ENCODE data around the gene TFAM. TPM values are rescaled to one million over a fixed set of nuclear protein-coding genes. Genes with fewer than 3 reads are reported as not detected.

Gene TFAM
- total RNA-seq, 1 donor from 2014 or later = 64.2 TPM

DNA sequence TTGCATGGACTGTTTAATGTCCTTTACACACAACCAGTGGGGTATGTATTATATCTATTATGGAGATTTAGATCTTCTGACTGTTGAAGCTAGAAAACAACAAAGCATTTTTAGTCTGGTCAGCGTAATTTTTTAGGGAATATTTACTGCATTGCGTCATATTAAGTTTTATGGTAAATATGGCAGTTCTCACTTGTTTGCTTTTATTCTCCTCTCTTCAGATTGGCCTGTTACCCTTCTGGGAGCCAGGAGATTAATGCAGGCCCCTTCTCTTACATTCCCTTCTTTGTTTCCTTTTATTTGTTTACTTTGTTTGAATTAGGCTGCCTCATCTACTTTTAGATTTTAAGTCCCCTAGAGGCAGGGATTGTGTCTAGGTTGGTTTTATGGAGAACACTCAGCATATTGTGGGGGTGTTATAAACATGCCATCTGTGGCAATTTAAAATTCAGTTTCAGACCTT lies 36.6 kb upstream of the TFAM start:
- peaks cover 5% of the 10 kb centered on the region for H3K36me3 Mint-ChIP-seq (ENCODE audit: low read depth)
- H3K4me1 Mint-ChIP-seq = peaks cover 21% of the 10 kb centered on the region
- TF ChIP-seq, protein P1, sequence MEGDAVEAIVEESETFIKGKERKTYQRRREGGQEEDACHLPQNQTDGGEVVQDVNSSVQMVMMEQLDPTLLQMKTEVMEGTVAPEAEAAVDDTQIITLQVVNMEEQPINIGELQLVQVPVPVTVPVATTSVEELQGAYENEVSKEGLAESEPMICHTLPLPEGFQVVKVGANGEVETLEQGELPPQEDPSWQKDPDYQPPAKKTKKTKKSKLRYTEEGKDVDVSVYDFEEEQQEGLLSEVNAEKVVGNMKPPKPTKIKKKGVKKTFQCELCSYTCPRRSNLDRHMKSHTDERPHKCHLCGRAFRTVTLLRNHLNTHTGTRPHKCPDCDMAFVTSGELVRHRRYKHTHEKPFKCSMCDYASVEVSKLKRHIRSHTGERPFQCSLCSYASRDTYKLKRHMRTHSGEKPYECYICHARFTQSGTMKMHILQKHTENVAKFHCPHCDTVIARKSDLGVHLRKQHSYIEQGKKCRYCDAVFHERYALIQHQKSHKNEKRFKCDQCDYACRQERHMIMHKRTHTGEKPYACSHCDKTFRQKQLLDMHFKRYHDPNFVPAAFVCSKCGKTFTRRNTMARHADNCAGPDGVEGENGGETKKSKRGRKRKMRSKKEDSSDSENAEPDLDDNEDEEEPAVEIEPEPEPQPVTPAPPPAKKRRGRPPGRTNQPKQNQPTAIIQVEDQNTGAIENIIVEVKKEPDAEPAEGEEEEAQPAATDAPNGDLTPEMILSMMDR (conservative IDR thresholded peaks at IDR 0.05) = no peak
- no peak overlapping the region for H3K27ac Mint-ChIP-seq (ENCODE audit: unreplicated experiment)
- no peaks in the 10 kb centered on the region for H3K9me3 Mint-ChIP-seq
- no peaks in the 10 kb centered on the region for H3K27me3 Mint-ChIP-seq (ENCODE audit: low read depth)
- DNase-seq (ENCODE audit: low read depth, low spot score) = no peak
- H3K4me3 Mint-ChIP-seq = no peak overlapping the region

DNA sequence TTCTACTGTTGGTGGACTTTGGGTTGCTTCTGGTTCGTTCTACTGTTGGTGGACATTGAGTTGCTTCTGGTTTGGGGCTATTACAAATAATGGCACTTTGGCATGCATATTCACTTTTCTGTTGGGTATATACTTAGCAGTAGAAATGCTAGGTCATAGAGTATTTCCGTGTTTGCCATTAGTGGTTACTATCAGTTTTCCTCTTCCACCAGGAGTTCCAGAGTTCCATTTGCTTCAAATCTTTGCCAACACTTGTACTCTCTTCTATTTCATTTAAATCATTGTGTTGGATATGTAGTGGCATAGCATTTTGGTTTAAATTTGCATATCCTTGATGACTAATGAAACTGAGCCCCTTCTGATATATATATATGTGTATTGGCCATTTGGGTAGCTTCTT lies 35.2 kb upstream of the TFAM start:
- peaks cover 5% of the 10 kb centered on the region for H3K36me3 Mint-ChIP-seq (ENCODE audit: low read depth)
- DNase-seq (ENCODE audit: low read depth, low spot score) = no peak
- peaks cover 21% of the 10 kb centered on the region for H3K4me1 Mint-ChIP-seq
- no peaks in the 10 kb centered on the region for H3K9me3 Mint-ChIP-seq
- TF ChIP-seq, protein P1 (conservative IDR thresholded peaks at IDR 0.05) = no peak
- H3K27me3 Mint-ChIP-seq (ENCODE audit: low read depth) = no peaks in the 10 kb centered on the region
- no peak overlapping the region for H3K27ac Mint-ChIP-seq (ENCODE audit: unreplicated experiment)
- no peak overlapping the region for H3K4me3 Mint-ChIP-seq

DNA sequence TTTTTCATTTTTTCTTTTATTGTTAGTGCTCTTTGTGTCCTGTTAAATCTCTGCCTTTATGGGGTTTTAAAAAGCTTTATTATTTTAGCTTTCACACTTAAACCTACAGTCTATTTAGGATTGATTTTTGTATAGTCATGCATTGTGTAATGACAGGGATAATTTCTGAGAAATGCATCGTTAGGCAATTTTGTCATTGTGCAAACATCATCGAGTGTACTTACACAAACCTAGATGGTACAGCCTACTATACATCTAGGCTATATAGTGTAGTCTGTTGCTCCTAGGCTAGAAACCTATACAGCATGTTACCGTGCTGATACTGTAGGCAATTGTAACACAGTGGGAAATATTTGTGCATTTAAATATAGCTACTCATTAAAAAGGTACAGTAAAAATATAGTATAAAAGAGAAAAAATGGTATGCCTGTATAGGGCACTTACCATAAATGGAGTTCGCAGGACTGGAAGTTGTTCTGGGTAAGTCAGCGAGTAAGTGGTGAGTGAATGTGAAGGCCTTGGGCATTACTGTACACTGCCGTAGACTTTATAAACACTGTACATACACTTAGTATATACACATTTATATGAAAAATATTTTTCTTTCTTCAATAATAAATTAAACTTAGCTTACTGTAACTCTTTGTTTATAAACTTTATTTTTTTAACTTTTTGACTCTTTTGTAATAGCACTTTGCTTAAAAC lies 34.4 kb upstream of the TFAM start:
- TF ChIP-seq, protein P1 (conservative IDR thresholded peaks at IDR 0.05) = no peak
- Mint-ChIP-seq H3K36me3 (ENCODE audit: low read depth) (peaks cover 3% of the 10 kb centered on the region), H3K4me3 (no peak overlapping the region), H3K27ac (ENCODE audit: unreplicated experiment) (no peak overlapping the region), H3K27me3 (ENCODE audit: low read depth) (no peaks in the 10 kb centered on the region), H3K9me3 (no peaks in the 10 kb centered on the region), H3K4me1 (peaks cover 21% of the 10 kb centered on the region)
- DNase-seq (ENCODE audit: low read depth, low spot score) = no peak

DNA sequence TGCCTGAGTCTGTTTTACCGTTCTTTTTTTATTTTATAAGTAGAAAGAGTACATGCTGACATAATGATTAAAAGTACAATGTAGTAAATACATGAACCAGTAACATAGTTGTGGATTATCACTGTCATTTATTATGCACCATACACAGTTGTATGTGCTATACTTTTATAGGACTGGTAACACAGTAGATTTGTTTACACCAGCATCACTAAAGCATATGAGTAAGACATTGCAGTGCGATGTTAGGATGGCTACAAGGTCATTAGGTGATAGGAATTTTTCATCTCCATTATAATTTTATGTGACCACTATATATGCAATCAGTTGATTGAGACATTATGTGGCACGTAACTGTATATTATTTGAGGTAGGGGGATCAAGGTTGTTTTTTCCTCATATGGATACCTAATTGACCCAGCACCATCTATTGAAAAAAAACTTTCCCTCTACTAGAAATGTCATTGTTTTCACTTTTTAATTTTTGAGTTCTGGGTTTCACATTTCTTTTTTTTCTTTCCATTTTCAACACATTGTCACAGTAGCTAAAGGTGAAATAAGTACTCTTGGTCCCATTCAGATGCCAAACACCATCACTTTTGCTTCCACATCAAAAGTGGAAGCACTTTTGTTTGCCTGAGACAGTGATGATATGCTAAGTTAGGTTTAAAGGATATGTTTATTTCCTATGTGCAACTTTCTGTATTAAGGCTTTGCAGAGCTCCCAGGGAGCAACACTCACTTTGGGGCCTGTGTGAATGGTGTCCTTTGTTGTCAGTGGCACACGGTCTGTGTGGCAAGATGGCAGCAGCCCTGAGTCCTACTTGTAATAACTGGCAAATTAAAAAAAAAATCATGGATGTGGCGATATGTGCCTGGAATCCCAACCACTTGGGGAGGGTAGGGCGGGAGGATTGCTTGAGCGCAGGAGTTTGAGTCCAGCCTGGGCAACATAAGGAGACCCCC lies 33.3 kb upstream of the TFAM start:
- no peaks in the 10 kb centered on the region for H3K27me3 Mint-ChIP-seq (ENCODE audit: low read depth)

DNA sequence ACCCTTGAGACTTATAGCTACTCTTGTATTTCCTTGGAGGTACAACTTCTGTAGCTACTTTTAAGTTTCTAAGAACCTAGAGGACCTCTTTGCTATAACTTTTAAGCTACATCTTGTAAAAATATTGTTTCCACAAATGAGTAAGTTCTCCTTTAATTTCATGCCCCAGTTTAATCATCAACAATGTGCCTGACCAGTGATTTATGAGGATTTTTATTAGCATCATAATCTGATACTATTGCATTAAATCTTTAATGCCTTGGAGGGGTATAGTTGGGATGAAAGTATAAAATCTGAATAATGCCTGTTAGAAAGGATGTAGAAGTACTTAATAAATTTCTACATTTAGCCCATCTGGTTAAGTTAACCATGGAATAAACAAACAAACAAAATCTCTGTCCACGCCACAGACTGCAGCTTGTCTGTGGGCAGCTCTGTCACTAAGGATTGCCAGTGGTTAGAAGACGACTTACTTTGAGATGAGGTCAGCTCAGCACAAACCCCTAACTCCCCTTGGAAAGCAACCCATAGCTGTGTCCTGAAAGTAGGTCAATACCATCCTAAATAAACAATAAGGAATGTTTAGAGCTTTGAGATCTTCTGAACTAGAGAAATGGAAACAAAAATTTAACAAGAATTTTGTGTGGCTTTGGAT lies 32.1 kb upstream of the TFAM start:
- TF ChIP-seq, protein P1 (conservative IDR thresholded peaks at IDR 0.05) = no peak
- no peak for DNase-seq (ENCODE audit: low read depth, low spot score)
- H3K27ac Mint-ChIP-seq (ENCODE audit: unreplicated experiment) = no peak overlapping the region
- H3K27me3 Mint-ChIP-seq (ENCODE audit: low read depth) = no peaks in the 10 kb centered on the region
- H3K4me3 Mint-ChIP-seq = no peak overlapping the region
- H3K36me3 Mint-ChIP-seq (ENCODE audit: low read depth) = no peaks in the 10 kb centered on the region
- peaks cover 18% of the 10 kb centered on the region for H3K4me1 Mint-ChIP-seq
- no peaks in the 10 kb centered on the region for H3K9me3 Mint-ChIP-seq

More for the DNA sequence above, 33.3 kb upstream of the TFAM start:
- Mint-ChIP-seq H3K9me3 (no peaks in the 10 kb centered on the region), H3K36me3 (ENCODE audit: low read depth) (no peaks in the 10 kb centered on the region), H3K4me1 (peaks cover 21% of the 10 kb centered on the region), H3K27ac (ENCODE audit: unreplicated experiment) (peak overlapping the region; percentile 63), H3K4me3 (no peak overlapping the region)
- TF ChIP-seq, protein P1 (conservative IDR thresholded peaks at IDR 0.05) = no peak
- DNase-seq (ENCODE audit: low read depth, low spot score) = no peak
